C4-2B (cell line): ENCODE data around the gene DAAM1.

Experiments
- H3K27ac ChIP-seq: fragments of 450-650 bp; 2 replicates; pipeline ENCODE4 v1.5.1; 2017
- CTCF ChIP-seq: fragments of 450-650 bp; conservative IDR thresholded peaks from 2 replicates; pipeline ENCODE4 v1.5.1; 2017; ENCODE audit warnings: mild to moderate bottlenecking
- ZFX ChIP-seq: fragments of 450-650 bp; IDR thresholded peaks from 2 replicates; pipeline ENCODE4 v1.6.1; 2017

The DAAM1 gene

GRCh38 chr14:59356767-59357166 lies 168.3 kb downstream of the DAAM1 start:
- no peak overlapping the region for H3K27ac ChIP-seq
- TF ChIP-seq ZFX = no peak
- no peak for TF ChIP-seq CTCF

GRCh38 chr14:59358102-59358501 lies 169.6 kb downstream of the DAAM1 start:
- TF ChIP-seq CTCF (no peak), ZFX (no peak)
- no peak overlapping the region for H3K27ac ChIP-seq

- no peak overlapping the region for H3K27ac ChIP-seq
- no peak for TF ChIP-seq ZFX
- no peak for TF ChIP-seq CTCF
These were observed 170.3 kb downstream of the DAAM1 start for GRCh38 chr14:59358784-59359183.

- H3K27ac ChIP-seq = no peak overlapping the region
- no peak for TF ChIP-seq ZFX
- no peak for TF ChIP-seq CTCF
These were observed 171.1 kb downstream of the DAAM1 start for GRCh38 chr14:59359431-59360124.

- TF ChIP-seq CTCF (no peak), ZFX (no peak)
- no peak overlapping the region for H3K27ac ChIP-seq
These were observed 171.8 kb downstream of the DAAM1 start for GRCh38 chr14:59360233-59360632.

GRCh38 chr14:59360923-59361794 lies 172.7 kb downstream of the DAAM1 start:
- no peak for TF ChIP-seq CTCF
- TF ChIP-seq ZFX = no peak
- H3K27ac ChIP-seq = peak overlapping the region; percentile 14

GRCh38 chr14:59362513-59362912 lies 174.0 kb downstream of the DAAM1 start:
- TF ChIP-seq ZFX (no peak), CTCF (no peak)
- H3K27ac ChIP-seq = no peak overlapping the region
